ENCODE data around the gene DGKI.

DNA sequence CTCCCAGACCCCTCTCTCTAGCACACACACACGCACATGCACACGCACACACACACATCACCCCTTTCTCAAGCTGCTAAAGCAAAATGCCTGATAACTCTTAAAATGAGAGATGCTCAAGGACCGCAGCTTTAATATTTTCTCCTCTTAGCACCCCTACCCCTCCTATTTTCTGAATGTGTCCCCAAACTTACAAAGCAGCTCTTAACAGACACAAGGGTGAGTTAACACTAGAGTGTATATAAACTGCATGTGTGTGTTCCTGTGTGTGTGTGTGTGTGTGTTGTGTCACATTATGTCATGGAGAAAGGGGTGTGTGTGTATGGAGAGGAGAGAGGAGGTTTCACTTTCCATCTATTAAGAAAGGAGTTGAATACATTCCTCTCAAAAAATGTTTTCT lies 504.5 kb downstream of the DGKI start:
- TF ChIP-seq, protein P1, sequence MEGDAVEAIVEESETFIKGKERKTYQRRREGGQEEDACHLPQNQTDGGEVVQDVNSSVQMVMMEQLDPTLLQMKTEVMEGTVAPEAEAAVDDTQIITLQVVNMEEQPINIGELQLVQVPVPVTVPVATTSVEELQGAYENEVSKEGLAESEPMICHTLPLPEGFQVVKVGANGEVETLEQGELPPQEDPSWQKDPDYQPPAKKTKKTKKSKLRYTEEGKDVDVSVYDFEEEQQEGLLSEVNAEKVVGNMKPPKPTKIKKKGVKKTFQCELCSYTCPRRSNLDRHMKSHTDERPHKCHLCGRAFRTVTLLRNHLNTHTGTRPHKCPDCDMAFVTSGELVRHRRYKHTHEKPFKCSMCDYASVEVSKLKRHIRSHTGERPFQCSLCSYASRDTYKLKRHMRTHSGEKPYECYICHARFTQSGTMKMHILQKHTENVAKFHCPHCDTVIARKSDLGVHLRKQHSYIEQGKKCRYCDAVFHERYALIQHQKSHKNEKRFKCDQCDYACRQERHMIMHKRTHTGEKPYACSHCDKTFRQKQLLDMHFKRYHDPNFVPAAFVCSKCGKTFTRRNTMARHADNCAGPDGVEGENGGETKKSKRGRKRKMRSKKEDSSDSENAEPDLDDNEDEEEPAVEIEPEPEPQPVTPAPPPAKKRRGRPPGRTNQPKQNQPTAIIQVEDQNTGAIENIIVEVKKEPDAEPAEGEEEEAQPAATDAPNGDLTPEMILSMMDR (IDR thresholded peaks at IDR 0.05 in 4 of 5, conservative IDR thresholded peaks at IDR 0.05 in 1 of 5), result no peak
- TF ChIP-seq POLR2A (IDR thresholded peaks at IDR 0.05), result no peak
